Hematopoietic multipotent progenitor cell (in vitro differentiated cells): ENCODE measurements around the gene LTBP2. TPM values are rescaled to one million over a fixed set of nuclear protein-coding genes. Genes with fewer than 3 reads are reported as not detected.

Experiments
- DNase-seq, 3 donors: peaks; one replicate each; pipeline ENCODE4 v3.0.0-alpha.2; 2011 to 2015; ENCODE audit warnings: low read depth in 2 of 3, low spot score in 2 of 3
- total RNA-seq: library from RNA; depleted of rRNA; stranded (reverse); fragments of >200 nt; gene quantifications from one replicate; pipeline ENCODE4 v1.2.3, GENCODE V29; 2012

Gene LTBP2
- 0.27 TPM for total RNA-seq

DNA sequence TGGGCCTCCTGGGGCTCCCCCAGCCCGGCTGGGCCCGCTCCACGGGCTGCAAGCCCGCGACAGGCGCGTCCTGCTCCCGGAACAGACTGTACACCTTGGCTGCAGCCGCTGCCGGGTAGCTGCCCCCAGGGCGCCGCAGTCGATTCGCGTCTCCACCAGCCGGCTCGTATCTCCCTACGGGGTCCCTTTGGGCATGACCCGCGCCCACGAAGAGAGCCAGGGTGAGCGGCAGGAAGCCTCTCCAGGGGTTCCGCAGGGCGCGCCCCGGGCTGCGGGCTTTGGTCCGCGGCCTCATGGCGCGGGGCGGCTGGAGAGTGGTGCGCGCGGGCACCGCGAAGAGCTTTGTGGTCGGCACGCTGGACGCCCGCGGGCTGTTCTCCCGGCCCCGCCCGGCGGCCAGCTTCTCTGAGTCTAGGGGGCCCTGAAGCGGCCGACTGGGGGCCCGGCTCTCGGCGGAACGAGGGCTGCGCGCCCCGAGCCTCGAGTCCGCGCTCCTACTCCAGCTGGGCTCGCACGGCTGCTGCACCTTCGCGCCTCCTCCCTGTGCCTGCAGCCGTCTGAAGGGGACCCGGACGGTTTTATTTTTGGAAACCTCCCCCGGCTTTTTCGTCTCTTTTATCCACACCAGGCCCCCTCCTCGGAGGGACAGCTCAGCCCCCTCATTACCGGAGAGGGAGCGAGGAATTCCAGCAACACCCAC, at the start of gene LTBP2:
Gene LTBP2, minus strand, starts transcription at position 588 of the 700 bp plus-strand sequence. Its CDS starts 293 bp downstream, at position 295.
- peak in 1 of 3 donors; percentile 20 for DNase-seq

DNA sequence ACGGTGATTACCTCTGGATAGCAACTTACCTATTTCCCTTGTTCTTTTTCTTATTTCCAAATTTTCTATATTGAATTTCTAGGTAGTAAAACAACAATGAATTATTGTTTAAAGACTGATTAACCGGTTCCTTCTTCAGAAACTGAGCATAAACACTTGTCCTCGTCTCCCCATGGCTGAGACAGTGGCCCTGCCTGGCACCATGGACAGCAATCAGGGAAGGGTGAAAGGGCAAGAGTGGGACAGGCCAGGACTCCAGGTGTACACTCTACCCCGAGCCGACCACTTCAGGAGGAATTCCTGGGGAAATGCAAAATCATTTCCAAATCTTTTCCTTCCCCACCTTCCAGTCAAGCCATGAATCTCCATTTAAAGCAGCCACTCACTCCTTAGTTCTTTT, 48.8 kb upstream of the LTBP2 start:
- DNase-seq: no peak

DNA sequence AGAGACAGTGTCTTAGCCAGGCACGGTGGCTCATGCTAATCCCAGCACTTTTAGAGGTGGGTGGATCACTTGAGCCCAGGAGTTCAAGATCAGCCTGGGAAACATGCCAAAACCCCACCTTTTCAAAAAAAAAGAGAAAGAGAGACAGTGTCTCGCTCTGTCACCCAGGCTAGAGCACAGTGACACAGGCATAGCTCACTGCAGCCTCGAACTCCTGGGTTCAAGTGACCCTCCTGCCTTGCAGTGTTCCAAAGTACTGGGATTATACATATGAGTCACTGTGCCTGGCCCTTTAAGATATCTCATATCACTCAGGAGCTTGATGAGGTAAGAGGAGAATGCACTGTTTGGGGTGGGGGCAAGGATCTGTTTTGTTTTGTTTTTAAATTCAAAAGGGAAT, 48.1 kb upstream of the LTBP2 start:
- DNase-seq: no peak

DNA sequence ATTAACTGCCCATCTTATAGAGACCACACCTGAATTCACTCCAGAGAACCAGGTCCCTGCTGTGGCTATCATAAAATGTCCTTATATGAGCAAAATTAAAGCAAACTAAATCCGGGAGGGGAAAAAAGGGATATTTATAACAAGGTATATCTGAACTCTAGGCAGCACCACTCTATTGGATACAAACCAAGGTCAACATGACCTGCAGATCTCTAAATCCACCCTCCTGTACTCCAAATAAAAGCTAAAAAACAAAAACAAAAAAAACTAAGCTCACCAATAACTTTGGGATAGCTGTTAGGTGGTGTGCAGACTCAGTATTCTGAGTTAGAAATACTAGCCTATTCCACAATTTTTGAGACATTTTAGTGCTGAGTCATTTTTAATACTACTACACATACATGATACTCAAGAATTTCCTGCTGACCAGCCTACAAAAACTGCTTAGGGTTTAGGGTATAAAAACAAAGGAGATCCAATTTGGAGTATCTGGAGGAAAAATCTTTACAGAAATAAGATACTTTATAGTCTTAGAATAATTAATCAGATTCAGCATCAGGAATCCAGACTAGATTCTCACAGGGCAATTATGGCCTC, 46.6 kb upstream of the LTBP2 start:
- DNase-seq: no peak

DNA sequence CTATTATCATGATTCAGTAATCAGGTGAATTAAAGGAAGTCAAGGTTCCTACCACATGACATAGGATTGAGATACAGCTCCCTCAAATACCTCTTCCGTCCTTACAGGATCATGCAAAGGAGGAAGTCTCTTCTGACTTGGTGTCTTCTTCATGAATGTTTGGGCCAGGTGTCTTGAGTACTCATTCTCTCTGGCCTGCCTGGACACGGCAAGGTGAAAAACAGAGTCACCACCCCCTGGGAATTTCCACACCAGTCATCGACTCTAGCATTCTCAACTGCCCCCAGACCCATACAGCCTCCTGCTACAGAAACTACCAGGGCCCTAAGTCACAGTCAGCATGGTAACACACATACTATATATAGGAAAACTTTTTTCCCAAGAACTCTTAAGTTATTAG, 44.9 kb upstream of the LTBP2 start:
- DNase-seq: no peak

DNA sequence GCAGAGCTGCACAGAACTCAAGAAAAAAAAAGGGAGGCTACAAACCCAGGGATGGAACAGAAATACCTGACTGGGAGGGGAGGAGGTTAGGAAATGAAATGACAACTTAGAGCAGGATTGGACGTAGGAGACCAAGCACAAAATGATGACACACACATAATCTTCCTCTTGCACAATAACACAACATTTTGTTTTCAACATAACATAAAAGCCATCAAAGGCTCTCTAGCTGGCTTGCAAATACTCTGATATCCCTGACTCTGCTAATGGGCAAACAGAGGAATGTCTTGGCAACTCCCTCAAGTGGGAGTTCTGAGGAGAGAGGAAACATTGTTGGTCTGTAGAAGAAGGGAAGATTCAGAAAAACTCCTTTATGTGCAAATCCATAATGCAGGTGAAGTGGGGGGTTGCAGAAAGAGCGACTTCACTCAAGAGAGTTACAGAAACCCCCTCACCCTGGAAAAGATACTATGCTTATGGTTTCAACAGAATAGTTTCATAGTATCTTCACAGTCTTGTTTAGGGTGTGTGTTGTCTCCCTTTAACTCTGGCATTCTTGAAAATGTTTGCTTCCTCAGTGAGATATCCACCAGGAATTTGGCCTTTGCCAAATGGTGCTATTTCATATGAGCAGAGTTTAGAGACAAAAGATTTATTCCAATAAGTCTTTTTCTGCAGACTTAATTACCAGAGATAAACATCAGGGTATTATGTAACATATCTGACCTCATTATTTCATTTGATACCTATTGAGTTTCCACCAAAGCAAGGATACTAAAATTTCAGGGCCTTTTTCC, 43.8 kb upstream of the LTBP2 start:
- no peak for DNase-seq

DNA sequence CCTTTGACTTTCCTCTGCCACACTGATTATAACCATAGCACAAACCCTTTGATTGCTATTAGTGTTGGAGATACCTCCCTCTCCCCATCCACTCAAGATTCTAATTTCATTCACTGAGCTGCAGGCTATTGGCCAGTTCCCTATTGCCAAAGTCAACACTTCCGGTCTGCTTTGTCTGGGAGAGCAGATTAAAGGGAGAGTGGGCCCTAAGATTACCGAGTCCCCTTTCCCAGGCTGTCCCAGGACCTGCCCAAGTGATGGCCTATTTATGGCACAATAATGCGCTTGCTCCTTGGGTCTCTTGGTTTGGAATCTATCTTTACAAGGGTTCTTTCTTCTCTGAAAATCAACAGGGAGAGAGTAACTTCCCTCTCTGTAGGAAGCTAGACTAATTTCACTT, 42.9 kb upstream of the LTBP2 start:
- DNase-seq: no peak

DNA sequence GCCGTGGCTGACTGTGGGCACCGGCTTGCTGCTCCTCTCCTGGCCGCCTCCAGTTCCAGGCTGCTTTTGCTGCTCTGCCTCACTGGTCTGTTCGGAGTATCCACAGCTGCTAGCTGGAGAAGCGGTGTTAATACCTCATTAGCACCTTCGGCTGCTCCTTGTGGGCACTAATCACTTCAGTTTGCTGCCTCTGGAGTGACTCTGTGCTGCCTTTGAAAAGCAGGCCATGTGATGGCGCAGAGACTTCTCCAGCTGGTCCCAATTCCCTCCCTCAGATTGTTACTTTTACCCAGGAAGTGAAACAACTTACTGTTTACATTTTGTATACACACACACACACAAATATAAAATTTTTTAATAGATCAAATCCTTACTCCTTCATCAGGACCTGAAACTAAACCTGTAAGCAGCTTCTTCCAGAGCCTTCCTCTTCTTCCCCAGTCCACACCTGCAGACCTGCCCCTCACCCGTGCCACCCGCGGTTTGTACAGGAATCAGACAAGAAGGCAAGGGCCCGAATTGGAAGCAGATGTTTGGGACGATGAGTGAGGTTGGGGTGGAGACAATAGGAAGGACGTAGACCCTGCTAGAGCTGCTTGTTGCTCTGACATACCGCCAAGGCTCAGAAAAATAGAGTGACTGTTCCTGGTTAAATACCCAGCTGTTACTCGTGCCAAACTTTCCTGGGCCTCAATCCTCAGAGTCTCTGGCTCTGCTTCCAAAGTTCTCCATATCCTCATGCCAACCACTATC, 41.5 kb upstream of the LTBP2 start:
- no peak for DNase-seq

DNA sequence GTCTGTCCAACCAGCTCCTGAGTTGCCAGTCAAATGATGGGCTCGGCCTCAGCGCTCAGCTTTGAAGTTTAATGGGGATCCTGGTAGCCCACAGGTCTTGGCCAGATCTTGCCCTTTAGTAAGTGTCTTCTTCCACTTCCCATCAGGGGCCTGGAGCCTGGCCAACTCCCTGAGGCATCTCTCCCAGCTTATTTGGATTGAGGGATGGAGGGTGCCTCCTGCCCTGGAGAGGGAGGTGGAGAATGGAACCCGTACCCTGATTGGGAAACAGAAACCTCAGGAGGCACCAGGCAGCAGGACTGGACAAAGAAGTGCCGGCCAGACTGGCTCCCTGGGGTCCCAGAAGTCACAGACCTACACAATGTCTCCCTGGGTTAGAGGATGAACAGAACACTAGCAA, 40.5 kb upstream of the LTBP2 start:
- DNase-seq: no peak

DNA sequence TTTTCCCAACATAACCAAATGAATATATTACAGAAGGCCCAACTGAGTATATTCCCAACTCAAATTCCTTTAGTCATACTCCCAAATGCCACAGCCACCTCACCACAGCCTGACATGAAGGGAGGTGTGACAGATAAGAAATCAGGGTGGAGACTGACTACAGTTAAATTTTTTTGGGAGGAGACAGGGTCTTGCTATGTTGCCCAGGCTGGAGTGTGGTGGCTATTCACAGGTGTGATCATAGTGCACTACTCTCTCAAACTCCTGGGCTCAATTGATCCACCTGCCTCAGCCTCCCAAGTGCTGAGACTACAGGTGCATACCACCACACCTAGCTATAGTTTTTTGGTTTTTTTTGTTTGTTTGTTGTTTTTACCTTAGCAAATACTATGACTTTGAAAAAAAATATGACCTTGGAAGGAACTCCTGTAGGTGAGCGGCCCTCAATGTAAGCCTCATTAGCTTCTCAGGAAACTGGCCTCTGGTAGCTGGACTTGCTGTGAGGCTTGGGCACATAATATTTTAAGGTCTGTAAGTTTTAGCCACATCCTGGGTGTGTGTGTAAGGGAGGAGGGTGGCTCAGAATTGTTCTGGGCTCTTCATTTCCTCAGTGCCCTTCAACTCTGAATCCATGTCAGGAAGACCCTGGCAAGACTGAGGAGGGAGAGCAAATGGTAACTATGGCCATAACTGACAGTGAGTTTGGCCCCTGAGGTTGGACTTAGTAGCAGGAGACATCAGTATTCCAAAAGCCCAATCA, 39.1 kb upstream of the LTBP2 start:
- no peak for DNase-seq

DNA sequence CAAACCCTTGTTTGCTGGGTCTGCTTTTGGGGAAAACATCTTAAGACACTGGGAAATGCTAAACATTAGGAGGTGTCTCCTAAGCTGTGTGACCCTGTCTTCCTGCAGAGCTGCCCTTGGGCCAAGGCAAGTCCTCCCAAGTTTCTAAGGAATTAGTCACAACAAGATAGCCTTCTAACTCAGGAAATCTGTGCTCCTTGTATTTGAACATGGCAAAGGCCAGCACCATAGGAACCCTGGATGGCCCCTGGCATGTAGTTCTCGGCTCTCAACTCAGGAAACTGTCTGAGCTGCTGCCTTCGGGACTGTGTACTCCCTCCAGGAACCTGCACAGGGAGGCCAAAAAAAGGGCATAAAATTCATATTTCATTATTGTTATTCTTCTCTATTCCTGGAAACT, 37.6 kb upstream of the LTBP2 start:
- DNase-seq: no peak

DNA sequence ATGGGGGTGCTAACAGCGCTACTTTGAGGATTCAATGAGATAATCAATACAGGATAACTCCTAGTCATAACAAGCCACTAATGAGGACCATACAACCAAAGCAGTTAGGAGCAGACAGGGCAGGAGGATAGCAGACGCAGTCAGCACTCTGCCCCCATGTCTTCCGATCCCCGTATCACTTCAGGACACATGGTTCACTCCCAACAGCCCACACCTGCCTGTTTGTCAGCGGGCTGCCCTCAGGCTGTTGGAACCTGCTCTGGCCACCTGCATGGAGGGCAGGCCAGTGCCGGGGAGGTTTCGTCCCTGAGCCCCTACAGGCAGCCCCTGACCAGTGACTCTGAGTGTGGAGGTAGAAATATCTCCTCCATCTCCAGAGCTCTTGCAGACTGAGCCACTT, 37.1 kb upstream of the LTBP2 start:
- DNase-seq: no peak

DNA sequence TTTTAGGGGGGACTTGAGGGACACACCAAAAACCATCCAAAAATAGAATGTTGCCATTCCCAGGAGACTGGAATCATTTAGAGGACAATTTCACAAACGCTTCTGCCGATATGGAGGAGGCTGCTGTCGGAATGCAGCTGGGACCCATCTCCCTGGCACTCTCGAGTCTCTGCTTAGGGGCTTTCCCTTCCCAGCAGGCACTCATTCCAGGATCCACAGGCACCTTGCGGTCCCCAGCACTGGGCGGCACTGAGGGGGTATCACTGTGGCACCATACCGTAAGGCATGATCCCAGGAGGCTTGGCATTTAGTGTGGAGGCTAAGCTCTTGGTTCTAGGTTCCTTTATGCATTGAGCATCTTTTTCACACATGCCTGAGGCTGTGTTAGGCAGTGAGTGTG, 36.6 kb upstream of the LTBP2 start:
- no peak for DNase-seq

DNA sequence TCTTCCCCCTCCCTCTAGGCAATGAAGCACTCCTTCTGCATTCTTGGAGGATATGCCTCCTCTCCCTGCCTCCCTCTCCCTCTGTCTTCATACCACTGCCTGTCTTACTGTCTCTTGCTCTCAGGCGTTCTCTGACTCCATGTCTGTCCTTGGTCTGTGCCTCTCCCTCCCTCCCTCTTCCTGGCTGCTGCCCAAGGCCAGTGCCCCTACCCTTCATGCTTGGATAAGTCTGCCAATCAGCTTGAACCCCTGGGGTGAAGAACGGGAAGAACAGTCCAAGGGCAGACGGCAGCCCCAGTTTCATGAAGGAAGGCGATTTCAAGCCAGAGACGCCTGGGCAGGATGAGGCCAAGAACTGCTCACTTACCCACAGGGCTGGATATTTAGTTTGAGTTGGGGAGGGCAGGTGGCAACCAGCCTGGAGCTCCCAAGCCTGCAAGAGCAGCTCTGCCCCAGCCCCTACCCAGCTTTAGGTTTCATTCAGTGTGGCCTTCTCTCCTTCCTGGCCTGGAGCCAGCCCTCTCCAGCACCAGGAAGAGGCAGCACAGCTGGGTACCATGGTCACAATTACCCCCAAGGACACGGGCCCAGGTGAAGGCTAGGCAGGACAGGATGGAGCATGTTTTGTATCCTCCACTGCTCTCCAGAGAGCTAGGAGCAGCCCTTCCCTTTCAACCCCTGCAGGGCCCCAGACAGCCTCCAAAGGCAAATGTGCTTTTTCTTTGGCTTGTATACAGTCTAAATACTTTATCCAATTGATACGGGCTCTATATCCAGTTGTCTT, 35.8 kb upstream of the LTBP2 start:
- DNase-seq: no peak

DNA sequence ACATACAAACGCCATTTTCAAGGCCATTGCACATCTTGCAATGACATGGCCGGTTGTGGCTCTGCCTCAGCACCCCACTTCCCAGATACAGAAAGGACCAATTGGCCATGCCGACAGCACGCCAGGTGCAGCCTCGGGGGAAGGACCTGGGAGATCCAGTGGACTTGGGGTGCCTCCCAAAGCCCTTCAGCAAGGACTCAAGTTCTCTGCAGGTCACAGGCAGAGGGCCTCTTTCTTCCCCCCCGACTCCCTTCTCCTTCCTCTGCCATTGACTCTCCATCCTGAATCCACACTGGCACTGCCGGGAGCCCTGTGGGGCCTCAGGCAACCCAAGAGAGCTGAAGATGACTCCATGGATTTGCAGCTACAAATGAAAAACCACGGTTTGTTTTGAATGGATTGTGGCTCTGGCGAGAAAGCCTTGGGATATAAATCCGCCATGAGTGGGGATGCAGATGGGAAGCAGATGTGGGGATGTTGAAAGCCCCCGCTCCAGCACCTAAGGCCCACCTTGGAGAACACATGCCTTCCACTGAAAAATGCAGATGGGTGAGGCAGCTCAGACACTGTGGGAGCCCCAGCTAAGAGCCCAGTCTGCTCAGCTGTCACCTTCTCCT, 35.1 kb upstream of the LTBP2 start:
- DNase-seq: no peak

DNA sequence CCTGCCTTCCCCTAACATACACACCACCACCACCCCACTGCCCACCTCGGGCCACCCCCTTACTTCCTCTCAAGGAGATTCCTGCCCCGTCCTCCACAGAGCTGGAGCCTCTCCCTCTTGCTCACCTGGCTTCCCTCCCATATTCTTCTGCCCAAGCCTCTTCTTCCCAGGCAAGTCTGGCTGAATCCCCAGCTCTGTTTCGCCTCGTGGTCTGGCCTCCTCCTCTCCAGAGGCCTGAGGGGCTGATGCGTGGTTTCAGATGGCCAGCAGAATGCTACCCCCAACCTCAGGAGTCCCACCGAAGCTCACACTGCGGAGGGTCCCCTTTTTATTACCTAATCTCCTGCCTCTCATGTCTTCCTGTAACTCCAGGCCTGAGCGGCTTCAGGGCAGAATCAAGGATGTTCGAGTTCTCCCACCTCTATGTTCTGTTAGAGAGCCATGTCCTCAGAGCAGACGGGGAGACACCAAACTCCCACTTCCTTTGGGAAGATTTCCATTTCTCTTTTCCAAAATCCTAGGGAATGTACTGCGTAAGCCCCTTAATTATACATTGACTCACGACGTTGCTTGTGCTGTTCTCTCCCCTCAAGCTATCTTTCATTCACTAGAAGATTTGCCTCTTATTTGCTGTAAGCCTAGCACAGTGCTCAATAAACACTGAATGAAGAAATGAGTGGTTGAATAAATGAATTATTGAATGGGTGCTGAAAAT, 33.9 kb upstream of the LTBP2 start:
- no peak for DNase-seq

DNA sequence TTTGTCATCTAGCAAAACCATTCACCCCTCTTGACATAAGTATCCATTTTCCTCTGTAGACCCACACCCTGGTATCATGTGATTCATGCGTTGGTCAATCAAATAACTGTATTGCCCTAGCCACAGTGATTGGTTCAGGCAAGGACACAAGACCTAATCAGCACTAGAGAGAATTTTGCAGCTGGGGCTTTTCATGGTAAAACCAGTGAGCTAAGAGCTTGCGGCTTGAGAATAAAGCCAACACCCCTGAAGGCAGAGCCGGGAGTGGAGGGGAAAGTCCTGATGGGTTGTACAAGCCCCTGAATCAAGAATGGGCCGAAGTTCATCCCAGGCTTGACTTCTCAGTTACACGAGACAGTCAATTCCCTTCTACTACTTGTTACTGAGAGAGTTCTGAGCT, 33.2 kb upstream of the LTBP2 start:
- DNase-seq: no peak

DNA sequence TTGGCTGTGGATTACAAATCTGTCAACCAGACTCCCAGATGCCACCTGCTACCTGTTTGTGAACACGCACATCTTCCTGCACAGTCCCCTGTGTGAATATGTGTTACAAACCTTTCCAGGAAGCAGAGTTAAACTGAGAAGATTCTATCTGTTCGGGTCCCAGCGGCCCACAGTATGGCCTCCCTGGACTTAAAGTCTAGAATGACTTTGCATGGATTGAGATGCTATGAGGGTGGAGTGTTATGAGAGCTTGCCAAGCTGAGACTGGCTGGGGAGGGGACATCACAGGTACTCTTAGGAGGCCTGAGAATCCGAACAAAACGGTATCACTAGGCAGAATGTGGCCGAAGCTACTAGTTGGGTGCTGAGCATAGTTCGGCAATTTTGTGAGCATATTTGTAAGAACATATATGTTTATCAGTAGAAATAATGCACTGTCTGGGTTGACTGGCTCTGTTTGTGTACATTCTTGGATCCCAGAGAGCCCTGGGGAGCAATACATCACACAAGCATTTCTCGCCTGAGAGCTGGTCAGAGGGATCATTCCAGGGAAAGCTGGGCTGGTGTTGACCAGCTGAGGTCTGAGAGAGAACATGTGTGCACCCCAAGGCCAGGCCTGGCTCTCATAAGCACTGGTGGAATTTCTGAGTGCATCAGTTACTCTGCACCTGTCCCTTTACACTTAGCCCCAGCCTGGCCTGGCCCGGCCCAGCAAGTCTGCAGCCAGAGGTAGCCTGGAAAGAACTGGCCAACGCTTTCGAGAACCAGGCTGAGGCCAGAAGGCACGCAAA, 29.8 kb upstream of the LTBP2 start:
- DNase-seq: no peak
